H1 (cell line): Measurements from ENCODE around the gene PSAP. TPM values are rescaled to one million over a fixed set of nuclear protein-coding genes. Genes with fewer than 3 reads are reported as not detected.

Experiments
- SP1 ChIP-seq: IDR thresholded peaks from 2 replicates; pipeline ENCODE4 v1.6.1; 2011; ENCODE audit warnings: low read depth, low read length
- polyA plus RNA-seq, 7 experiments: library from polyadenylated mRNA; depleted of rRNA in 3 of 7; stranded (reverse) in 5 of 7; unstranded in 2 of 7; fragments of >200 nt in 5 of 7; fragments of 200-250 nt in 2 of 7; gene quantifications; 1 replicate in 5 of 7; 2 replicates in 1 of 7; 4 replicates in 1 of 7; pipeline versions ENCODE4 v1.2.1 to v1.2.3, GENCODE V29; 2011 to 2013; ENCODE audit warnings: missing spikeins in 2 of 7, mixed read lengths in 2 of 7
- total RNA-seq: library from RNA; stranded (reverse); fragmentation: NEBNext Ultra II Directional; extraction: Animal tissue kit (Norgen Biotek cat#: 25700); gene quantifications from 2 replicates; pipeline ENCODE4 v1.2.1, GENCODE V29; 2021
- TF ChIP-seq, protein P1 (sequence below): fragments of 300-600 bp; sonication (generic); IDR thresholded peaks from 2 replicates; pipeline ENCODE4 v1.7.1; 2012; ENCODE audit warnings: low read length, moderate library complexity, mild to moderate bottlenecking, inconsistent platforms; ENCODE audit not compliant: insufficient replicate concordance

PSAP gene
- total and polyA plus RNA-seq, 2 of the 8 experiments (the other 6 are each of a cell fraction or from before 2014, with no cell fraction given) = 386 to 504 TPM

DNA sequence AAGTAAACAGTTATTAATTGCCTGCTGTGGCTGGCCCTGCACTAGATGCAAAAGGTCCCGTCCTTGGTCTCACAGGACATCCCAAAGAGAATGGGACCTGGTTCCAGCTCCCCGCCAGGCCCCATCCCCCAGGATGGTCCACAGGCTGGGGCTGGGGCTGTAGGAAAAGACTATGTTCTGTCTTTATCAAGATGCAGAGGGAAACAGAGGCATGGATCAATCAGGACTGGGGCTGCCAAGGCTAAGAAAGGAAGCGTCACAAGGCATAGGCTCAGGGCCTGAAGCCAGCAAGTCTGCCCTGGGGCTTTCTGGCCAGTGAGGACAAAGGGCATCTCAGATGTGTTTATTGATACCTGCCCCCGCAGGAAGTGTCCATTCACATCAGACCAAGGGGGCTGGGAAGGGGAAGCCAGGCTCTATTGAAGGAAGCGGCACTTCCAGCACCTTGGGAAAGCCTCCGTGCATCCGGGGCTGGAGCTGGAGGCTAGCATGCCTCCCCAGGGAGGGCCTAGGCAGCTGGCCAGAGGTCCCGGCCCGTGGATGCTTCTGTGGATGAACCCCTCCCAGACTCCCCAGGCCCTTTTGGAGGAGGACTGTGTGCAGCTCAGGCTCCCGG is 83.5 kb downstream of the PSAP start (continued):
- TF ChIP-seq, protein P1, sequence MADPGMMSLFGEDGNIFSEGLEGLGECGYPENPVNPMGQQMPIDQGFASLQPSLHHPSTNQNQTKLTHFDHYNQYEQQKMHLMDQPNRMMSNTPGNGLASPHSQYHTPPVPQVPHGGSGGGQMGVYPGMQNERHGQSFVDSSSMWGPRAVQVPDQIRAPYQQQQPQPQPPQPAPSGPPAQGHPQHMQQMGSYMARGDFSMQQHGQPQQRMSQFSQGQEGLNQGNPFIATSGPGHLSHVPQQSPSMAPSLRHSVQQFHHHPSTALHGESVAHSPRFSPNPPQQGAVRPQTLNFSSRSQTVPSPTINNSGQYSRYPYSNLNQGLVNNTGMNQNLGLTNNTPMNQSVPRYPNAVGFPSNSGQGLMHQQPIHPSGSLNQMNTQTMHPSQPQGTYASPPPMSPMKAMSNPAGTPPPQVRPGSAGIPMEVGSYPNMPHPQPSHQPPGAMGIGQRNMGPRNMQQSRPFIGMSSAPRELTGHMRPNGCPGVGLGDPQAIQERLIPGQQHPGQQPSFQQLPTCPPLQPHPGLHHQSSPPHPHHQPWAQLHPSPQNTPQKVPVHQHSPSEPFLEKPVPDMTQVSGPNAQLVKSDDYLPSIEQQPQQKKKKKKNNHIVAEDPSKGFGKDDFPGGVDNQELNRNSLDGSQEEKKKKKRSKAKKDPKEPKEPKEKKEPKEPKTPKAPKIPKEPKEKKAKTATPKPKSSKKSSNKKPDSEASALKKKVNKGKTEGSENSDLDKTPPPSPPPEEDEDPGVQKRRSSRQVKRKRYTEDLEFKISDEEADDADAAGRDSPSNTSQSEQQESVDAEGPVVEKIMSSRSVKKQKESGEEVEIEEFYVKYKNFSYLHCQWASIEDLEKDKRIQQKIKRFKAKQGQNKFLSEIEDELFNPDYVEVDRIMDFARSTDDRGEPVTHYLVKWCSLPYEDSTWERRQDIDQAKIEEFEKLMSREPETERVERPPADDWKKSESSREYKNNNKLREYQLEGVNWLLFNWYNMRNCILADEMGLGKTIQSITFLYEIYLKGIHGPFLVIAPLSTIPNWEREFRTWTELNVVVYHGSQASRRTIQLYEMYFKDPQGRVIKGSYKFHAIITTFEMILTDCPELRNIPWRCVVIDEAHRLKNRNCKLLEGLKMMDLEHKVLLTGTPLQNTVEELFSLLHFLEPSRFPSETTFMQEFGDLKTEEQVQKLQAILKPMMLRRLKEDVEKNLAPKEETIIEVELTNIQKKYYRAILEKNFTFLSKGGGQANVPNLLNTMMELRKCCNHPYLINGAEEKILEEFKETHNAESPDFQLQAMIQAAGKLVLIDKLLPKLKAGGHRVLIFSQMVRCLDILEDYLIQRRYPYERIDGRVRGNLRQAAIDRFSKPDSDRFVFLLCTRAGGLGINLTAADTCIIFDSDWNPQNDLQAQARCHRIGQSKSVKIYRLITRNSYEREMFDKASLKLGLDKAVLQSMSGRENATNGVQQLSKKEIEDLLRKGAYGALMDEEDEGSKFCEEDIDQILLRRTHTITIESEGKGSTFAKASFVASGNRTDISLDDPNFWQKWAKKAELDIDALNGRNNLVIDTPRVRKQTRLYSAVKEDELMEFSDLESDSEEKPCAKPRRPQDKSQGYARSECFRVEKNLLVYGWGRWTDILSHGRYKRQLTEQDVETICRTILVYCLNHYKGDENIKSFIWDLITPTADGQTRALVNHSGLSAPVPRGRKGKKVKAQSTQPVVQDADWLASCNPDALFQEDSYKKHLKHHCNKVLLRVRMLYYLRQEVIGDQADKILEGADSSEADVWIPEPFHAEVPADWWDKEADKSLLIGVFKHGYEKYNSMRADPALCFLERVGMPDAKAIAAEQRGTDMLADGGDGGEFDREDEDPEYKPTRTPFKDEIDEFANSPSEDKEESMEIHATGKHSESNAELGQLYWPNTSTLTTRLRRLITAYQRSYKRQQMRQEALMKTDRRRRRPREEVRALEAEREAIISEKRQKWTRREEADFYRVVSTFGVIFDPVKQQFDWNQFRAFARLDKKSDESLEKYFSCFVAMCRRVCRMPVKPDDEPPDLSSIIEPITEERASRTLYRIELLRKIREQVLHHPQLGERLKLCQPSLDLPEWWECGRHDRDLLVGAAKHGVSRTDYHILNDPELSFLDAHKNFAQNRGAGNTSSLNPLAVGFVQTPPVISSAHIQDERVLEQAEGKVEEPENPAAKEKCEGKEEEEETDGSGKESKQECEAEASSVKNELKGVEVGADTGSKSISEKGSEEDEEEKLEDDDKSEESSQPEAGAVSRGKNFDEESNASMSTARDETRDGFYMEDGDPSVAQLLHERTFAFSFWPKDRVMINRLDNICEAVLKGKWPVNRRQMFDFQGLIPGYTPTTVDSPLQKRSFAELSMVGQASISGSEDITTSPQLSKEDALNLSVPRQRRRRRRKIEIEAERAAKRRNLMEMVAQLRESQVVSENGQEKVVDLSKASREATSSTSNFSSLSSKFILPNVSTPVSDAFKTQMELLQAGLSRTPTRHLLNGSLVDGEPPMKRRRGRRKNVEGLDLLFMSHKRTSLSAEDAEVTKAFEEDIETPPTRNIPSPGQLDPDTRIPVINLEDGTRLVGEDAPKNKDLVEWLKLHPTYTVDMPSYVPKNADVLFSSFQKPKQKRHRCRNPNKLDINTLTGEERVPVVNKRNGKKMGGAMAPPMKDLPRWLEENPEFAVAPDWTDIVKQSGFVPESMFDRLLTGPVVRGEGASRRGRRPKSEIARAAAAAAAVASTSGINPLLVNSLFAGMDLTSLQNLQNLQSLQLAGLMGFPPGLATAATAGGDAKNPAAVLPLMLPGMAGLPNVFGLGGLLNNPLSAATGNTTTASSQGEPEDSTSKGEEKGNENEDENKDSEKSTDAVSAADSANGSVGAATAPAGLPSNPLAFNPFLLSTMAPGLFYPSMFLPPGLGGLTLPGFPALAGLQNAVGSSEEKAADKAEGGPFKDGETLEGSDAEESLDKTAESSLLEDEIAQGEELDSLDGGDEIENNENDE = no peak
- TF ChIP-seq SP1 = no peak
- TF ChIP-seq, all 59 proteins: peak for 0
